Left colon (tissue), 2 donors: ENCODE measurements around the gene P2RY8. TPM values are rescaled to one million over a fixed set of nuclear protein-coding genes. Genes with fewer than 3 reads are reported as not detected.

Experiments used
- ATAC-seq: fragments of 200-7000 bp; cut with Tn5 transposase; one replicate; pipeline ENCODE4 v1.9.1; 2020; ENCODE audit warnings: mild to moderate bottlenecking, moderate library complexity
- DNase-seq, 2 donors: peaks; one replicate each; pipeline ENCODE4 v3.0.0-alpha.2; 2020
- intact Hi-C, 2 donors: fragments of 100-400 bp; cut with DNase I in 1 of 2; cut with micrococcal nuclease in 1 of 2; formaldehyde crosslinking; loops; one replicate each; pipeline versions ENCODE4 v1.11.2 to v1.14.0; 2022; cut with DNase I, micrococcal nuclease
- total RNA-seq, 2 donors: library from RNA; stranded (reverse); fragmentation: NEBNext Ultra II Directional; extraction: Animal tissue kit (Norgen Biotek cat#: 25700); gene quantifications; one replicate each; pipeline ENCODE4 v1.2.1, GENCODE V29; 2021
- donor health status: DM: no; HTN: no; CAD: no.
- donor health status: DM: yes; HTN: yes; CAD: no.

P2RY8 gene
- total RNA-seq, 2 donors from 2014 or later = 0.43 to 2.1 TPM

- intact Hi-C loops = no loop called here
- DNase-seq (no peak), ATAC-seq (no peak)
Measured at GRCh38 chrX:1416327-1416784, 120.6 kb downstream of the P2RY8 start.

Other genes starting within 250 kb of the P2RY8 start
- gene IL3RA, start 200.4 kb downstream of the P2RY8 start, total RNA-seq = 1 to 10 TPM; 3.9 to 9.4 TPM
- gene SLC25A6, start 145.1 kb downstream of the P2RY8 start, total RNA-seq = 100 to 1,000 TPM; 452 to 482 TPM
- 10 to 100 TPM; 14.6 to 19.9 TPM for gene ASMTL, start 84.3 kb downstream of the P2RY8 start, total RNA-seq
- gene AKAP17A, start 54.4 kb upstream of the P2RY8 start, total RNA-seq = 10 to 100 TPM; 37.3 to 39.0 TPM
- not detected for gene ASMT, start 77.9 kb upstream of the P2RY8 start, total RNA-seq